Measurements from ENCODE around the gene ARRB2.
"Not testable (repeated sequence)": the region's sequence is repeated elsewhere in the genome, so short reads cannot be mapped to it uniquely, and the experiment has no call there.

The ARRB2 gene

GRCh38 chr17:4712526-4712925, 2.1 kb downstream of the ARRB2 start:
- no peak for TF ChIP-seq CTCF (IDR thresholded peaks at IDR 0.05; ENCODE audit: low read depth, low read length)
- no peak overlapping the region for H3K4me3 ChIP-seq (ENCODE audit: low read depth, low read length)

- H3K4me3 ChIP-seq (ENCODE audit: low read depth, low read length): not testable (repeated sequence)
Measured at GRCh38 chr17:4714340-4715062, 4.1 kb downstream of the ARRB2 start.

- no peak overlapping the region for H3K4me3 ChIP-seq (ENCODE audit: low read depth, low read length)
- TF ChIP-seq CTCF (IDR thresholded peaks at IDR 0.05; ENCODE audit: low read depth, low read length): no peak
Measured at GRCh38 chr17:4715063-4715744, 4.8 kb downstream of the ARRB2 start.

GRCh38 chr17:4716081-4716480, 5.6 kb downstream of the ARRB2 start:
- TF ChIP-seq CTCF (IDR thresholded peaks at IDR 0.05; ENCODE audit: low read depth, low read length): no peak
- no peak overlapping the region for H3K4me3 ChIP-seq (ENCODE audit: low read depth, low read length)

- H3K4me3 ChIP-seq (ENCODE audit: low read depth, low read length): no peak overlapping the region
- no peak for TF ChIP-seq CTCF (IDR thresholded peaks at IDR 0.05; ENCODE audit: low read depth, low read length)
Measured at GRCh38 chr17:4717791-4718190, 7.4 kb downstream of the ARRB2 start.

GRCh38 chr17:4718276-4718675, 7.8 kb downstream of the ARRB2 start:
- H3K4me3 ChIP-seq (ENCODE audit: low read depth, low read length): no peak overlapping the region
- TF ChIP-seq CTCF (IDR thresholded peaks at IDR 0.05; ENCODE audit: low read depth, low read length): no peak

GRCh38 chr17:4719146-4719545, 8.7 kb downstream of the ARRB2 start:
- no peak for TF ChIP-seq CTCF (IDR thresholded peaks at IDR 0.05; ENCODE audit: low read depth, low read length)
- no peak overlapping the region for H3K4me3 ChIP-seq (ENCODE audit: low read depth, low read length)
